K562 (cell line): ENCODE data around the gene GANAB. TPM values are rescaled to one million over a fixed set of nuclear protein-coding genes. Genes with fewer than 3 reads are reported as not detected.

Source experiments
- ATAC-seq: fragments of 200-7000 bp; cut with Tn5 transposase; 3 replicates; pipeline ENCODE4 v1.9.1; 2020; ENCODE audit warnings: moderate library complexity
- BruUV-seq: library from RNA; stranded (reverse); fragments of 400-500 nt; replicated peaks from 2 replicates; lab custom pipeline; 2021; lab: Mats Ljungman, UMichigan
- CTCF ChIA-PET: fragments of 300-600 bp; formaldehyde crosslinking; extraction: SDS; loops from one replicate; lab custom pipeline; 2021; ENCODE audit warnings: low intra/inter-chr PET ratio; lab: Yijun Ruan, JAX
- POLR2A ChIA-PET: fragments of 300-600, 350-650 bp; sonication (Branson Sonifier 250); formaldehyde crosslinking; extraction: SDS; loops from one replicate; lab custom pipeline; 2021; ENCODE audit warnings: antibody characterized with exemption, inconsistent platforms; lab: Yijun Ruan, JAX
- DNase-seq, 4 experiments: peaks; one replicate each; pipeline versions ENCODE4 v3.0.0 to v3.0.0-alpha.2; 2011 to 2018; ENCODE audit warnings: low spot score in 3 of 4, mixed read lengths in 3 of 4; ENCODE audit errors: extremely low read depth in 1 of 4
- FAIRE-seq: peaks from 2 replicates; lab custom pipeline; 2011; peaks lifted over from hg19 to GRCh38; lab: Jason Lieb, UNC
- H2AFZ ChIP-seq: 2 replicates; pipeline ENCODE4 v1.6.0; 2011; ENCODE audit warnings: low read depth, low read length, control low read depth, inconsistent platforms
- H3K27ac ChIP-seq: fragments of 200-600 bp; 3 replicates; pipeline ENCODE4 v1.8.0; 2011; ENCODE audit warnings: low read depth, mild to moderate bottlenecking, control low read depth, inconsistent platforms, low read length, moderate library complexity, mixed read lengths; ENCODE audit errors: extremely low read depth
- H3K27me3 ChIP-seq, 2 experiments: fragments of 300-600 bp in 1 of 2; 2 replicates in 1 of 2; 3 replicates in 1 of 2; pipeline versions ENCODE4 v1.6.0 to v1.8.0; 2011; ENCODE audit warnings: inconsistent platforms in 2 of 2, low read length in 2 of 2, mild to moderate bottlenecking in 1 of 2, mixed read lengths in 1 of 2, moderate library complexity in 1 of 2; ENCODE audit not compliant: control insufficient read depth in 2 of 2, insufficient read depth in 2 of 2
- H3K36me3 ChIP-seq: fragments of 300-600 bp; 3 replicates; pipeline ENCODE4 v1.8.0; 2011; ENCODE audit warnings: mild to moderate bottlenecking, low read length, inconsistent platforms; ENCODE audit not compliant: control insufficient read depth, insufficient read depth
- H3K4me1 ChIP-seq, 2 experiments: fragments of 200-600 bp in 1 of 2; replicated peaks in 1 of 2; 2 replicates in 1 of 2; 3 replicates in 1 of 2; pipeline versions ENCODE4 v1.5.1 to v1.8.0; 2011; ENCODE audit warnings: inconsistent platforms in 2 of 2, low read length in 2 of 2, mild to moderate bottlenecking in 1 of 2, mixed read lengths in 1 of 2, moderate library complexity in 1 of 2; ENCODE audit not compliant: control insufficient read depth in 2 of 2, insufficient read depth in 2 of 2
- H3K4me2 ChIP-seq: 2 replicates; pipeline ENCODE4 v1.6.1; 2011; ENCODE audit warnings: low read length, control low read depth, inconsistent platforms, mixed read lengths; ENCODE audit not compliant: insufficient read depth
- H3K4me3 ChIP-seq: fragments of 200-600 bp; sonication (generic), shearing (Covaris generic); 2 replicates; pipeline ENCODE4 v1.5.1; 2016; ENCODE audit warnings: control low read depth, inconsistent platforms
- H3K79me2 ChIP-seq: fragments of 200-600 bp; 3 replicates; pipeline ENCODE4 v1.8.0; 2011; ENCODE audit warnings: low read length, inconsistent platforms; ENCODE audit not compliant: control insufficient read depth, insufficient read depth
- H3K9ac ChIP-seq, 2 experiments: 2 replicates each; pipeline versions ENCODE4 v1.6.0 to v1.6.1; 2011; ENCODE audit warnings: low read depth in 2 of 2, low read length in 2 of 2, control low read depth in 1 of 2, inconsistent platforms in 1 of 2, mild to moderate bottlenecking in 1 of 2, mixed read lengths in 1 of 2; ENCODE audit not compliant: insufficient read depth in 1 of 2
- H3K9me1 ChIP-seq: one replicate; pipeline ENCODE4 v1.6.0; 2011; ENCODE audit warnings: inconsistent platforms, mild to moderate bottlenecking, low read length, moderate library complexity; ENCODE audit not compliant: control insufficient read depth, insufficient read depth
- H3K9me3 ChIP-seq: replicated peaks from 2 replicates; pipeline ENCODE4 v1.5.1; 2011; ENCODE audit warnings: low read depth, low read length, inconsistent platforms; ENCODE audit not compliant: control insufficient read depth, insufficient read depth
- H4K20me1 ChIP-seq: replicated peaks from 2 replicates; pipeline ENCODE4 v1.6.1; 2011; ENCODE audit warnings: low read length, inconsistent platforms, mixed read lengths; ENCODE audit not compliant: control insufficient read depth, insufficient read depth
- CHCHD3 ChIP-seq: fragments of 250-450 bp; sonication (Bioruptor Pico); IDR thresholded peaks from 2 replicates; pipeline ENCODE4 v2.1.2; 2022; ENCODE audit warnings: mild to moderate bottlenecking
- CREBBP ChIP-seq: IDR thresholded peaks from one replicate; pipeline ENCODE4 v1.6.1; 2012; ENCODE audit warnings: low read depth, mild to moderate bottlenecking, control low read depth, inconsistent platforms, low read length
- CXXC5 ChIP-seq: fragments of 250-450 bp; sonication (Bioruptor Pico); IDR thresholded peaks from 2 replicates; pipeline ENCODE4 v1.8.0; 2022; ENCODE audit warnings: inconsistent platforms, mild to moderate bottlenecking, moderate library complexity
- KDM4B ChIP-seq, 2 experiments: fragments of 450-650 bp in 1 of 2; sonication (generic) in 1 of 2; IDR thresholded peaks; 2 replicates each; pipeline ENCODE4 v1.6.1; 2016 to 2017; ENCODE audit warnings: borderline replicate concordance in 2 of 2, antibody characterized with exemption in 1 of 2, low read depth in 1 of 2, mild to moderate bottlenecking in 1 of 2
- KLF10 ChIP-seq: fragments of 250-450 bp; sonication (Bioruptor Pico); IDR thresholded peaks from 2 replicates; pipeline ENCODE4 v1.6.1; 2021; ENCODE audit warnings: matching md5 sums
- MNT ChIP-seq, 2 experiments: fragments of 450-650 bp; conservative IDR thresholded peaks; 2 replicates each; pipeline ENCODE4 v1.6.1; 2017; ENCODE audit warnings: mild to moderate bottlenecking in 2 of 2, moderate library complexity in 2 of 2
- MYNN ChIP-seq, 2 experiments: sonication (generic); formaldehyde crosslinking in 1 of 2; IDR thresholded peaks; 2 replicates each; pipeline versions ENCODE4 v1.5.0 to v1.6.1; 2016 to 2020; ENCODE audit warnings: antibody characterized with exemption in 1 of 2, missing genetic modification reagents in 1 of 2
- NRF1 ChIP-seq, 2 experiments: fragments of 450-650 bp; IDR thresholded peaks in 1 of 2; conservative IDR thresholded peaks in 1 of 2; 2 replicates each; pipeline ENCODE4 v1.6.1; 2014; ENCODE audit warnings: mild to moderate bottlenecking in 2 of 2
- POLR2AphosphoS2 ChIP-seq: IDR thresholded peaks from 2 replicates; pipeline ENCODE4 v1.6.1; 2012; ENCODE audit warnings: low read length, improper control_type of control experiment
- POLR2G ChIP-seq: fragments of 200-400 bp; formaldehyde crosslinking; IDR thresholded peaks from 2 replicates; pipeline ENCODE4 v1.6.1; 2017; ENCODE audit warnings: low read depth, mild to moderate bottlenecking, antibody characterized with exemption, low read length, moderate library complexity
- RHOXF2B ChIP-seq: fragments of 250-450 bp; sonication (Bioruptor Pico); conservative IDR thresholded peaks from 2 replicates; pipeline ENCODE4 v1.5.1; 2021
- SIN3A ChIP-seq, 2 experiments: fragments of 150-350 bp in 1 of 2; IDR thresholded peaks; 2 replicates each; pipeline ENCODE4 v1.6.1; 2011 to 2016; ENCODE audit warnings: borderline replicate concordance in 2 of 2, low read depth in 2 of 2, low read length in 2 of 2, mild to moderate bottlenecking in 2 of 2, moderate library complexity in 2 of 2; ENCODE audit not compliant: control insufficient read depth in 1 of 2
- ZBTB1 ChIP-seq: sonication (generic); formaldehyde crosslinking; IDR thresholded peaks from 2 replicates; pipeline ENCODE4 v1.8.1; 2023; ENCODE audit warnings: missing genetic modification reagents, low read depth, mild to moderate bottlenecking, borderline replicate concordance
- ZFX ChIP-seq: sonication (generic); formaldehyde crosslinking; IDR thresholded peaks from 2 replicates; pipeline ENCODE4 v1.8.0; 2022; ENCODE audit warnings: mild to moderate bottlenecking, missing genetic modification reagents, moderate library complexity
- WGBS: fragments of 100-300 bp; shearing (Covaris generic); methylation state at CpG from one replicate; pipeline ENCODE4 v1.1.6; 2016; ENCODE audit warnings: low coverage, mixed read lengths; ENCODE audit not compliant: insufficient coverage; ENCODE audit errors: missing lambda C conversion rate; 5-methylcytosine and 5-hydroxymethylcytosine counted together
- in situ Hi-C: fragments of 300-500 bp; cut with MboI; formaldehyde crosslinking; loops from 4 replicates; pipeline ENCODE4 v1.15.0; 2018; ENCODE audit warnings: inconsistent platforms, mixed read lengths
- intact Hi-C: fragments of 100-400 bp; cut with micrococcal nuclease; formaldehyde crosslinking; loops from 2 replicates; pipeline ENCODE4 v1.14.2; 2022
- polyA plus RNA-seq, 8 experiments: library from polyadenylated mRNA; depleted of rRNA in 4 of 8; stranded (reverse) in 5 of 8; unstranded in 3 of 8; fragments of >200 nt; fragmentation: Nextera tagmentation in 2 of 8; fragmentation: Illumina TruSeq in 1 of 8; extraction: Ambion mirVana in 2 of 8; extraction: Trizol in 1 of 8; gene quantifications; 2 replicates each; pipeline versions ENCODE4 v1.2.1 to v1.2.3, GENCODE V29; 2011 to 2014; ENCODE audit warnings: inconsistent platforms in 1 of 8, missing spikeins in 1 of 8
- total RNA-seq, 7 experiments: library from RNA; depleted of rRNA in 6 of 7; stranded (reverse); fragments of >200 nt in 6 of 7; fragmentation: Illumina TruSeq in 2 of 7; extraction: Trizol in 2 of 7; gene quantifications; 2 replicates each; pipeline versions ENCODE4 v1.2.1 to v1.2.3, GENCODE V29; 2011 to 2021; ENCODE audit warnings: low replicate concordance in 1 of 7
- TF ChIP-seq, protein P1 (sequence below), 2 experiments: fragments of 450-650 bp in 1 of 2; sonication (generic) in 1 of 2; formaldehyde crosslinking in 1 of 2; IDR thresholded peaks in 1 of 2; conservative IDR thresholded peaks in 1 of 2; 2 replicates each; pipeline versions ENCODE4 v1.6.1 to v1.8.1; 2016 to 2023; ENCODE audit warnings: mild to moderate bottlenecking in 2 of 2, moderate library complexity in 2 of 2, inconsistent platforms in 1 of 2, missing genetic modification reagents in 1 of 2

The GANAB gene
- total and polyA plus RNA-seq, 9 of the 15 experiments (the other 6 are each of a cell fraction or from before 2014, with no cell fraction given) = 6.5 to 284 (median 161) TPM

DNA sequence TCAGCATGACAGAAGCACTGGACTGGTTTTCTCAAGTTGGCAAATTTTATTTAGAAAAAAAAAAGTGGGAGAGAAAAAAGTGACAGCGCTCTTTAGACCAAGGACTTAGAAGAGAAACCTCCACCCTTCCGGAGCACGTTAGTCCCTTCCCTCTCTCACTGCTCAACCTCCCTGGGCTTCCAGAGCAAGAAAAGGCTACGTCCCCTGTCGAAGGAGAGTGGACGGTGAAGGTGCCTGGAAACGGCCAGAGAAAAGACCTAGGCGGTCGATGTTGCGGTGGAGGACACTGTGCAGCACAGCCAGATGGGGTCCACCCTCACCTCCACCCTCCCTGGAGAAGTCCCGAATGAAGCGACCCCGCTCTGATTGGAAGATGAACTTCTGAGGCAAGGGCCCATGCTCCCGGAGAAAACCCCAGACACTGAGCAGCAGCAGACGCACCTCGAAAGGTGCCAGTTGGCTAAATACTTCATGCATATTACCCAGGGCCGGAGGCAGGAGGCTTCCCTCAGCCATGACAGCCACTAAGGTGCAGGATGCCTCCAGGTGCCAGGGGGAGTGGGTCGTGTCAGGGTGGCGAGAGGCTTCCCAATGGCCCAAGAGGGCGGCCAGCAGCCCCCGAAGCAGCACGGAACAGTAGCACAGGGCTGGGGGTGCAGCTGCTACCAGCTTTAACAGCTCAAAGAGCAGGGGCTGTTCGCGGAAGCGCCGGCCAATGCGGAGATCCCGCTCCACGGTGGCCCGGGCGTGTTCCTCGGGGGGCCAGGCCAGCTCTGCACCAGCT, 604 bp upstream of the GANAB start:
- Histone ChIP-seq H3K27me3 (no peaks in the 10 kb centered on the region), H3K4me2 (peak overlapping the region; percentile 70), H3K9me3 (no peaks in the 10 kb centered on the region), H4K20me1 (peaks cover 20% of the 10 kb centered on the region), H3K27ac (peak overlapping the region; percentile 55; the same call in 2 of the 3 replicates), H3K79me2 (peaks cover 66% of the 10 kb centered on the region), H3K4me3 (no peak overlapping the region), H2AFZ (no peak overlapping the region), H3K9ac (peak overlapping the region; percentile 43 to 85), H3K36me3 (peaks cover 71% of the 10 kb centered on the region), H3K4me1 (peaks cover 15 to 43% of the 10 kb centered on the region in 2 experiments), H3K9me1 (no peaks in the 10 kb centered on the region)
- FAIRE-seq = no peak
- CTCF ChIA-PET = interaction anchor here (0.6 to 1.1 kb wide), 2 partner anchors 34 to 36 kb away, joined by 3 to 4 read pairs; partner anchors contain the start of gene ROM1
- POLR2A ChIA-PET = interaction anchor here (0.6 to 4.5 kb wide), 11 partner anchors 8 to 64 kb away, joined by 3 to 83 read pairs (median 5); partner anchors contain the start of genes B3GAT3, C11orf98, CSKMT and MTA2
- in situ Hi-C loops (no loop called here), intact Hi-C loops (loop anchor here (1.0 to 2.0 kb wide), 3 partner anchors 18 to 48 kb away; partner anchors contain the start of genes C11orf98, CSKMT, EML3 and ROM1)
- BruUV-seq = no TSS peak
- ATAC-seq = peak; percentile 4
- TF ChIP-seq MYNN (IDR thresholded peaks at IDR 0.05) (0 out of 2 replicates have a peak, but pooled peaks have one; percentile 19), MYNN (CRISPR knock-in tag; IDR thresholded peaks at IDR 0.05) (no peak), ZBTB1 (CRISPR knock-in tag) (no peak), MNT (conservative IDR thresholded peaks at IDR 0.05) (0 out of 4 replicates have a peak, but pooled peaks of 1 of the 2 experiments have one; percentile 10), POLR2G (peak; percentile 67), SIN3A (IDR thresholded peaks at IDR 0.05; ENCODE audit: borderline replicate concordance in 2 of 2, control insufficient read depth in 1 of 2, low read depth in 2 of 2, low read length in 2 of 2) (peak in 1 of 2 experiments; percentile 13; a peak in 1 of 4 replicates), CXXC5 (CRISPR knock-in tag) (no peak), CHCHD3 (CRISPR knock-in tag) (no peak), CREBBP (no peak), POLR2AphosphoS2 (peak; percentile 35; the same call in 1 of the 2 replicates), KLF10 (CRISPR knock-in tag) (no peak), ZFX (CRISPR knock-in tag) (no peak), KDM4B (IDR thresholded peaks at IDR 0.05; ENCODE audit: borderline replicate concordance in 2 of 2, low read depth in 1 of 2) (no peak), RHOXF2B (CRISPR knock-in tag) (no peak), NRF1 (conservative IDR thresholded peaks at IDR 0.05 in 1 of 2, IDR thresholded peaks at IDR 0.05 in 1 of 2) (peak in 1 of 2 experiments; percentile 3; a peak in 1 of 4 replicates)
- TF ChIP-seq, protein P1, sequence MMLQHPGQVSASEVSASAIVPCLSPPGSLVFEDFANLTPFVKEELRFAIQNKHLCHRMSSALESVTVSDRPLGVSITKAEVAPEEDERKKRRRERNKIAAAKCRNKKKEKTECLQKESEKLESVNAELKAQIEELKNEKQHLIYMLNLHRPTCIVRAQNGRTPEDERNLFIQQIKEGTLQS (IDR thresholded peaks at IDR 0.05) = no peak
- TF ChIP-seq, protein P1 (CRISPR knock-in tag; conservative IDR thresholded peaks at IDR 0.05) = no peak
- peak in 1 of 4 experiments; percentile 21 for DNase-seq
- WGBS = 60% methylated on average over 28 of the region's 32 CpGs
